Right lung (tissue), 5 donors: ENCODE results near the gene LTK. TPM values are rescaled to one million over a fixed set of nuclear protein-coding genes. Genes with fewer than 3 reads are reported as not detected.
"Not testable (repeated sequence)": the region's sequence is repeated elsewhere in the genome, so short reads cannot be mapped to it uniquely, and the experiment has no call there.

Experiments
- DNase-seq, 2 donors: peaks; one replicate each; pipeline ENCODE4 v3.0.0-alpha.2; 2013
- polyA plus RNA-seq, 5 donors: library from polyadenylated mRNA; unstranded; fragments of 120-200 nt; gene quantifications; one replicate each; pipeline versions ENCODE4 v1.2.1 to v1.2.3, GENCODE V29; 2013; ENCODE audit warnings: inconsistent platforms in 1 of 5, low replicate concordance in 1 of 5; ENCODE audit not compliant: insufficient read length in 5 of 5, insufficient read depth in 1 of 5

Gene LTK
- polyA plus RNA-seq, 5 donors = 1.8 to 3.7 (median 2.9) TPM

DNA sequence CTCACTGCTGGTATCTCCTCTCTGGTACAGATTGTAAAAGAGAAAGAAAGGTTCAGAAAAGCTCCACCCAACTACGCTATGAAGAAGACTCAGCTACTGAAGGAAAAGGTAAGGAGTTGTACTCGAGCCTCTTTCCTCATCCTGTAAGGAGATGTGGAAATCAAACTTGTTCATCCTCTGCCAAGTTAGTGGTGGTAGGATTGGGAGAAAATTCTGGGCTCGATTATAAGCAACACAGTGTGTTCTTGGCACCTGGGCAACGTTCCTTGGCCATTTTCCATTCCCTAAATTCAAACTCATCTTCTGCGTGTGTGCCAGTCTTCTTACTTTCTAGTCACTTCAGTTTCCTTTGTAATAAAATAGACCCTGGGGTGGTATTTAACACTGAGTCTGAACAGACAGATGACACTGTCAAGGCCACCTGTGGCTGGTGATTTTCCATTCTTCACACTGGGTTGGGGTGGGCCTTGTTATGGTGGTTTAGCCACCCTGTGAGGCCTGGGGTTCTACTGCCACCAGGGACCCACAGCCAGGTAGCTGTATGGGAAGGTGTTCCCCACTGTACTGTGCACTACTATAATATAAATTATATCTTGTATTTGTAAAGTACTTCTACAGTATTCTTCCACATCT lies 37.1 kb downstream of the LTK start:
- no peak for DNase-seq

DNA sequence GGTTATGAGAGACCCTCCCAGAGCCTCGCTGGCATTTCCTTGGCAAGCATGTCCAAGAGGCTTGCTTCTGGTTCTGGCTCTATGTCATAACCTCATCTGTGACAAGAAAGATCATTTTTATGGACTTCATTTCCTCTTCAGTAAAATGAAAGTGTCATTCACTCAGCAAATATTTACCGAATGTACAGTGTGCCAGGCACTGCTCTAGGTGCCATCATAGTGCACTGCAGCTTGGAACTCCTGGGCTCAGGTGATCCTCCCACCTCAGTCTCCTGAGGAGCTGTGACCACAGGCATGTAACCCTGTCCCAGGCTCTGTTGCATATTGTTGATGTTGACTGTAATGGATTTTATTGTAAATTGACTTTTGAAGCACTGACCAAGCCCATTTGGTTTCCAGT lies 38.7 kb downstream of the LTK start:
- DNase-seq = no peak

DNA sequence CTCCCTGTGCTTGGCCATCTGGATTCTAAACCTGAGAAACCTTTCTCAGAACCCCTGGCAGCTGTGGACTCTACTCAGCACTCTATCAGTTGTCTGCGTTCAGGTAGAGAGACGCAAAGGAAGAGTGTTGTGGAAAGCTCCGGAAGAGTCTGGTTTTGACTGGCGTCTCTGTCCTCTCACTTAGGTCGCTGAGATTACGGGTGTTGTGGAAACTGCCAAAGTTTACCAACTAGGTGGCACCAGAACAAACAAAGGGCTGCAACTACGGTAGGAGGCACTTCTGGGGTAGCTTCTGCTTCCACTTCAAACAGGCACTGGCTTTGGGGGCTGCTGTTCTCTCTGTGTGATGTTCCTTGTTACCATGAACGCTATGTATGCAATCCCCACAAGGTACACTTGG lies 39.2 kb downstream of the LTK start:
- DNase-seq = no peak

DNA sequence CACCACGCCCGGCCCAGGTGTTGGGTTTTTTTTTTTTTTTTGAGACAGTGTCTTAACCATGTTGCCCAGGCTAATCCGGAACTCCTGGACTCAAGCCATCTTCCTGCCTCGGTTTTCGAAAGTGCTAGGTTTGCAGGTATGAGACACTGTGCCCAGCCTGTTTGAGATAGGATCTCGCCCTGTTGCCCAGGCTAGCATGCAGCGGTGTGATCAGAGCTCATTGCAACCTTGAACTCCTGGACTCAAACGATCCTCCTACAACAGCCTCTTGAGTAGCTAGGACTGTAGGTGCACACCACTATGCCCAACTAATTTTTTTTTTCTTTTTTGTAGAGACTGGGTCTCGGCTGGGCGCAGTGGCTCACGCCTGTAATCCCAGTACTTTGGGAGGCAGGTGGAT lies 40.2 kb downstream of the LTK start:
- DNase-seq = no peak

DNA sequence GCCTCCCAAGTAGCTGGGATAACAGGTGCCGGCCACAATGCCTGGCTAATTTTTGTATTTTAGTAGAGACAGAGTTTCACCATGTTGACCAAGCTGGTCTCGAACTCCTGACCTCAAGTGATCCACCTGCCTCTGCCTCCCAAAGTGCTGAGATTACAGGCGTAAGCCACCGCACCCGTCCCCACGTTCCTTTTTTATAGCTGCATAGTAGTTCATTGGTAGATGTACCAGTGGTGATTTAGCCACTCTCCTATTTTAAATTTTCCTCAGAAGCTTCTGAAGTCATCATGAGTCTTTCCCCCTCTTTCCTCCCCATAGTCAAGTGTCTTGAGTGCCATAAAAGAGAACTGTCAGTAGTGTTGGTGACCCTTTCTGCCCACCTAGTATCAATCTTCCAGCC lies 44.0 kb downstream of the LTK start:
- not testable (repeated sequence) for DNase-seq

DNA sequence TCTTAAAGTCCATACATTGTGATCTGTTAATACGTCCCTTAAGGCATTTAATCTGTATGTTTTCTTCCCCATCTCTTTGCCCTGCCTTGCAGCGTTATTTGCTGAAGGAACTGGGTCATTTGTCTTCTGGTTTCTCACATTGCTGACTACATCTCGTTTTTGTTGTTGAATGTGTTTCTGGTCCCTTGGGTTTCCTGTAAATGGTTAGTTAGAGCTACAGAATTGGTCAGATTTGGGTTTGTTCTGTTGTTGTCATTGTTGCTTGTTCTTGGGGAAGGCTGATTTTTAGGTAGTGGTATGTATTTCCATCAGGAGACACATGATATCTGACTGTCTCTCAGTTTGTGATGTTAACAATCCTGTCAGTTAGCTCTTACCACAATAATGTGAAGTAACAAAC lies 46.9 kb downstream of the LTK start:
- DNase-seq = no peak

DNA sequence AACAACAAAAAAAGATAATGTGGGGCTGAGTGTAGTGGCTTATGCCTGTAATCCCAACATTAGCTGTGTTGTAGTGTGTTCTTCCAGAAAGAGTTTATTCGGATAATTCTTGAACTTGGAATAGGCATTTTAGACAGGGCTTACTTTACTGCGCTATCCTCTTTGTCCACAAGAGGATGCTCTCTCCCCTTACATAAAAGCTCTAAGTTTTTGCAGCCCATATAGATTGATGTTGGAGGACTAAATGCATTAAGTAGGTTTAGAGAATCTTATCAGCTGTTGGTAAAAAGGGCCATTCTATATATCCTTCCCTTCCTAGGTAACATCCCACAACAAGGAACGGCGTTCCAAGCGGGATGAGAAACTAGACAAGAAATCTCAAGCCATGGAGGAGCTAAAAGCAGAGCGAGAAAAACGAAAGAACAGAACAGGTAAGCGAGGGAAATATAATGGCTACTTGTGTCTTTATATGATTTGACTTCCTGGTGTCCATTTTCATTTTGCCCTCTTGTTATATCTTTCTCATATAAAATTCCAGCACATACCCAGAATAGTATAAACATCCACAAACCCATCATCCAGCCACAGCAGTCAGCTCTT lies 47.7 kb downstream of the LTK start:
- peak in 1 of 2 donors; percentile 26 for DNase-seq

DNA sequence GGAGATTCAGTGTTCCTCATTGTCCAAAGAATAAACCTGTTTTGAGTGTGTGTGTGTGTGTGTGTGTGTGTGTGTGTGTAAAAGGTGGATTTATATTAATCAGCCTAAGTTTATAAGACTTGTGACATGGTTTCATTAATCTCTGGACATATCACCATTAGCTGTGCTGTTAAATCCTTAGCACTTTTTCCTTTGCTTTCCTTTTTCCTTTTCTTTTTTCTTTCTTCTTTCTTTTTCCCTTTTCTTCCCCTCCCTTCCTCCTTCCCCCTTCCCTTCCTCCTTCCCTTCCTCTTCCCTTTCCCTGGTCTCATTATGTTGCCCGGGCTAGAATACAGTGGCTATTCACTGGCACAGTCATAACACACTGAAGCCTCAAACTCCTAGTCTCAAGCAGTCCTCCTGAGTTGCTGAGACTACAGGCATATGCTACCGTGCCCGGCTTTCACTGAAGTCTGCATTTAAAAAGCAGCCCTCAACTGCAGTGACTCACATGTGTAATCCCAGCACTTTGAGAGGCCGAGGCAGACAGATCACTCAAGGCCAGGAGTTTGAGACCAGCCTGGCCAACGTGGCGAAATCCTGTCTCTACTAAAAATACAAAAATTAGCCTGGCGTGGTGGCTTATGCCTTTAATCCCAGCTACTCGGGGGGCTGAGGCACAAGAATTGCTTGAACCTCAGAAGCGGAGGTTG lies 48.6 kb downstream of the LTK start:
- DNase-seq = no peak

DNA sequence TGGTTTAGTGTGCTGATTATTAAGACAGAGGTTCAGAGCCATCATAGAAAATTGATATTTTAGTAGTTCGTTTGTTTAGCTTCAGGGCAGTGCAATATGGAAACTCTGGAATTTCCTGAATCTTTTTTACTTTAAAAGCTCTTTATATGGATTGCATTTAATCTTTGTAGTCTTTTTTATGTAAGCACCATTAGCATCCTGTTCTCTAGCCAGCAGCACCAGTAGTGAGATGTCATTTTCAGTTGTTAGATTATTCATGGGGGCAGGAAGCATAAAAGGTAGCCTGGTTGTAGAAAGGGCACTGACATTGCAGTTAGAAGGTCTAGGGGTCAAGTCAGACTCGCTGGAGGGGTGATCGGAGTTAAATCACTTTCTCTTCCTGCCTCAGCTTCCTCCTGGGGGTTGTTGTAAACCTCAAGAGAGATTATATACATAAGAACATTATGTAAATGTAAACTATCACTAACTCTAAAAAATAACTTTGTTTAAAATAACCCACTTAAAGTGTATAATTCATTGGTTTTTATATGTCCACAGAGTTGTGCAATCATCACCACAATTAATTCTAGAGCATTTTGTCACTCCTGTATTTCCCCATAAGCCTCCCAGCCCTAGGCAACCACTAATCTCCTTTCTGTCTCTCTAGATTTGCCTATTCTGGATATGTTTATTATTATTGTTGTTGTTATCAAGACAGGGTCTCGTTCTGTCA lies 51.4 kb downstream of the LTK start:
- no peak for DNase-seq

Other genes with a start within 250 kb of the LTK start
- 10 to 100 TPM in 1 of 5 donors, 1 to 10 TPM in 4; 5.3 to 13.9 (median 7.0) TPM for gene OIP5, start 181.2 kb downstream of the LTK start, polyA plus RNA-seq
- gene NUSAP1, start 180.9 kb downstream of the LTK start, polyA plus RNA-seq = 100 to 1,000 TPM in 2 of 5 donors, 10 to 100 TPM in 3; 51.2 to 160 (median 92.2) TPM
- gene NDUFAF1, start 111.3 kb downstream of the LTK start, polyA plus RNA-seq = 10 to 100 TPM; 15.8 to 24.1 (median 17.0) TPM
- gene RTF1, start 96.7 kb downstream of the LTK start, polyA plus RNA-seq = 10 to 100 TPM; 58.3 to 85.9 (median 62.9) TPM
- gene ITPKA, start 20.0 kb downstream of the LTK start, polyA plus RNA-seq = 1 to 10 TPM; 1.0 to 1.6 (median 1.3) TPM
- gene RPAP1, start 30.4 kb upstream of the LTK start, polyA plus RNA-seq = 10 to 100 TPM; 25.1 to 31.3 (median 27.2) TPM
- gene TYRO3, start 45.4 kb upstream of the LTK start, polyA plus RNA-seq = 10 to 100 TPM; 35.9 to 47.1 (median 43.2) TPM
- 10 to 100 TPM; 23.9 to 41.5 (median 35.3) TPM for gene MGA, start 146.6 kb upstream of the LTK start, polyA plus RNA-seq